Measurements from ENCODE around the gene KHDC1. TPM values are rescaled to one million over a fixed set of nuclear protein-coding genes. Genes with fewer than 3 reads are reported as not detected.
"Not testable (repeated sequence)": the region's sequence is repeated elsewhere in the genome, so short reads cannot be mapped to it uniquely, and the experiment has no call there.

KHDC1 gene
- 10 to 100 TPM in 1 of 4 donors, 1 to 10 TPM in 3; 6.2 to 10.8 (median 8.5) TPM for polyA plus RNA-seq (ENCODE audit: insufficient read length in 4 of 4)

- DNase-seq (ENCODE audit: low read depth in 4 of 4, low spot score in 3 of 4) = peak; percentile 50 to 64 (median 56)
These were observed at the start of gene KHDC1 for GRCh38 chr6:73262671-73263569. KHDC1 (minus strand) TSS chr6:73263196; CDS start chr6:73242517, 20,679 bp downstream.

- not testable (repeated sequence) for DNase-seq (ENCODE audit: low read depth in 4 of 4, low spot score in 3 of 4)
These were observed 47.5 kb upstream of the KHDC1 start for GRCh38 chr6:73310503-73310845.

- DNase-seq (ENCODE audit: low read depth in 4 of 4, low spot score in 3 of 4) = peak in 2 of 4 donors; percentile 38 to 60
These were observed 46.9 kb upstream of the KHDC1 start for GRCh38 chr6:73309785-73310502.

GRCh38 chr6:73309535-73309784, 46.5 kb upstream of the KHDC1 start:
- no peak for DNase-seq (ENCODE audit: low read depth in 4 of 4, low spot score in 3 of 4)

- DNase-seq (ENCODE audit: low read depth in 4 of 4, low spot score in 3 of 4) = peak in 1 of 4 donors; percentile 5
These were observed 45.9 kb upstream of the KHDC1 start for GRCh38 chr6:73308712-73309534.

GRCh38 chr6:73303773-73304172, 40.8 kb upstream of the KHDC1 start:
- not testable (repeated sequence) for DNase-seq (ENCODE audit: low read depth in 4 of 4, low spot score in 3 of 4)

- no peak for DNase-seq (ENCODE audit: low read depth in 4 of 4, low spot score in 3 of 4)
These were observed 39.3 kb upstream of the KHDC1 start for GRCh38 chr6:73302339-73302738.

GRCh38 chr6:73299151-73299971, 36.4 kb upstream of the KHDC1 start:
- peak in 1 of 4 donors; percentile 10 for DNase-seq (ENCODE audit: low read depth in 4 of 4, low spot score in 3 of 4)

- no peak for DNase-seq (ENCODE audit: low read depth in 4 of 4, low spot score in 3 of 4)
These were observed 30.3 kb upstream of the KHDC1 start for GRCh38 chr6:73293331-73293730.

- DNase-seq (ENCODE audit: low read depth in 4 of 4, low spot score in 3 of 4) = no peak
These were observed 27.4 kb upstream of the KHDC1 start for GRCh38 chr6:73290435-73290834.

- no peak for DNase-seq (ENCODE audit: low read depth in 4 of 4, low spot score in 3 of 4)
These were observed 23.8 kb upstream of the KHDC1 start for GRCh38 chr6:73286752-73287151.

- DNase-seq (ENCODE audit: low read depth in 4 of 4, low spot score in 3 of 4) = peak in 1 of 4 donors; percentile 13
These were observed 22.8 kb upstream of the KHDC1 start for GRCh38 chr6:73285674-73286283.

GRCh38 chr6:73282871-73283270, 19.9 kb upstream of the KHDC1 start:
- no peak for DNase-seq (ENCODE audit: low read depth in 4 of 4, low spot score in 3 of 4)

GRCh38 chr6:73281684-73282083, 18.7 kb upstream of the KHDC1 start:
- not testable (repeated sequence) for DNase-seq (ENCODE audit: low read depth in 4 of 4, low spot score in 3 of 4)

- DNase-seq (ENCODE audit: low read depth in 4 of 4, low spot score in 3 of 4) = not testable (repeated sequence)
These were observed 6.3 kb upstream of the KHDC1 start for GRCh38 chr6:73269296-73269695.

GRCh38 chr6:73268896-73269295, 5.9 kb upstream of the KHDC1 start:
- not testable (repeated sequence) for DNase-seq (ENCODE audit: low read depth in 4 of 4, low spot score in 3 of 4)

- DNase-seq (ENCODE audit: low read depth in 4 of 4, low spot score in 3 of 4) = no peak
These were observed 1.4 kb upstream of the KHDC1 start for GRCh38 chr6:73264446-73264845.

- no peak for DNase-seq (ENCODE audit: low read depth in 4 of 4, low spot score in 3 of 4)
These were observed 544 bp upstream of the KHDC1 start for GRCh38 chr6:73263570-73263909.

GRCh38 chr6:73258721-73259120, 4.3 kb downstream of the KHDC1 start:
- DNase-seq (ENCODE audit: low read depth in 4 of 4, low spot score in 3 of 4) = no peak

GRCh38 chr6:73254323-73254722, 8.7 kb downstream of the KHDC1 start:
- not testable (repeated sequence) for DNase-seq (ENCODE audit: low read depth in 4 of 4, low spot score in 3 of 4)

Measured in right renal pelvis (tissue), 4 donors.